Measurements from ENCODE around the gene PADI3.

GRCh38 chr1:17273096-17273495, 24.2 kb downstream of the PADI3 start:
- no peak for TF ChIP-seq CTCF (IDR thresholded peaks at IDR 0.05)
- TF ChIP-seq POLR2A (IDR thresholded peaks at IDR 0.05), result no peak
